Left ventricle myocardium superior (tissue), 1 donor: ENCODE measurements around the gene BMS1. TPM values are rescaled to one million over a fixed set of nuclear protein-coding genes. Genes with fewer than 3 reads are reported as not detected.

Experiments used
- ATAC-seq: fragments of 200-7000 bp; cut with Tn5 transposase; one replicate; pipeline ENCODE4 v1.9.1; 2020; ENCODE audit warnings: mild to moderate bottlenecking, moderate library complexity
- DNase-seq: peaks from one replicate; pipeline ENCODE4 v3.0.0-alpha.2; 2020
- intact Hi-C: fragments of 100-400 bp; cut with micrococcal nuclease; formaldehyde crosslinking; loops from one replicate; pipeline ENCODE4 v1.11.0; 2022
- total RNA-seq: library from RNA; stranded (reverse); fragmentation: NEBNext Ultra II Directional; extraction: Animal tissue kit (Norgen Biotek cat#: 25700); gene quantifications from one replicate; pipeline ENCODE4 v1.2.1, GENCODE V29; 2021
- donor health status: DM: no; HTN: yes; CAD: no; lungs with severe emphysema.

Gene BMS1
- total RNA-seq, 1 donor from 2014 or later: 14.7 TPM

GRCh38 chr10:42878821-42879195 lies 96.2 kb downstream of the BMS1 start:
- DNase-seq: no peak
- intact Hi-C loops: loop anchor here (10.0 kb wide), 1 partner anchor 216 kb away; no protein-coding TSS in a partner anchor
- ATAC-seq: no peak

GRCh38 chr10:42879380-42880254 lies 97.0 kb downstream of the BMS1 start:
- DNase-seq: no peak
- intact Hi-C loops: loop anchor here (10.0 kb wide), 1 partner anchor 215 kb away; no protein-coding TSS in a partner anchor

GRCh38 chr10:42880255-42880620 lies 97.6 kb downstream of the BMS1 start:
- ATAC-seq: no peak
- DNase-seq: no peak

More at GRCh38 chr10:42879380-42880254, 97.0 kb downstream of the BMS1 start:
- no peak for ATAC-seq

GRCh38 chr10:42882597-42882996 lies 100.0 kb downstream of the BMS1 start:
- DNase-seq: no peak
- intact Hi-C loops: no loop called here
- no peak for ATAC-seq

More at GRCh38 chr10:42880255-42880620, 97.6 kb downstream of the BMS1 start:
- intact Hi-C loops: no loop called here

Other genes with a start within 250 kb of the BMS1 start
- gene ZNF33B, start 144.2 kb upstream of the BMS1 start, total RNA-seq: 14.3 TPM